GM06990 (cell line): ENCODE results near the gene FAM110D.

ENCODE experiments used
- DNase-seq: peaks from one replicate; pipeline ENCODE4 v3.0.0-alpha.2; 2011; ENCODE audit not compliant: insufficient read length; ENCODE audit errors: extremely low read depth
- H3K27me3 ChIP-seq: replicated peaks from 2 replicates; pipeline ENCODE4 v1.6.0; 2011; ENCODE audit warnings: low read length; ENCODE audit not compliant: control insufficient read depth, insufficient read depth
- H3K36me3 ChIP-seq: 2 replicates; pipeline ENCODE4 v1.5.1; 2011; ENCODE audit warnings: low read length; ENCODE audit not compliant: control insufficient read depth, insufficient read depth
- H3K4me3 ChIP-seq: replicated peaks from 2 replicates; pipeline ENCODE4 v1.5.1; 2011; ENCODE audit warnings: low read depth, mild to moderate bottlenecking, control low read depth, low read length
- TF ChIP-seq, protein P1 (sequence below): IDR thresholded peaks from 2 replicates; pipeline ENCODE4 v1.5.1; 2011; ENCODE audit warnings: low read length, control low read depth, mild to moderate bottlenecking, inconsistent platforms; ENCODE audit not compliant: insufficient read depth, poor library complexity, severe bottlenecking

Gene FAM110D

GRCh38 chr1:26210147-26210870 is 51.4 kb downstream of the FAM110D start:
- Histone ChIP-seq H3K27me3 (no peaks in the 10 kb centered on the region; the same call in 1 of the 2 replicates), H3K36me3 (no peaks in the 10 kb centered on the region), H3K4me3 (no peak overlapping the region)
- TF ChIP-seq, protein P1, sequence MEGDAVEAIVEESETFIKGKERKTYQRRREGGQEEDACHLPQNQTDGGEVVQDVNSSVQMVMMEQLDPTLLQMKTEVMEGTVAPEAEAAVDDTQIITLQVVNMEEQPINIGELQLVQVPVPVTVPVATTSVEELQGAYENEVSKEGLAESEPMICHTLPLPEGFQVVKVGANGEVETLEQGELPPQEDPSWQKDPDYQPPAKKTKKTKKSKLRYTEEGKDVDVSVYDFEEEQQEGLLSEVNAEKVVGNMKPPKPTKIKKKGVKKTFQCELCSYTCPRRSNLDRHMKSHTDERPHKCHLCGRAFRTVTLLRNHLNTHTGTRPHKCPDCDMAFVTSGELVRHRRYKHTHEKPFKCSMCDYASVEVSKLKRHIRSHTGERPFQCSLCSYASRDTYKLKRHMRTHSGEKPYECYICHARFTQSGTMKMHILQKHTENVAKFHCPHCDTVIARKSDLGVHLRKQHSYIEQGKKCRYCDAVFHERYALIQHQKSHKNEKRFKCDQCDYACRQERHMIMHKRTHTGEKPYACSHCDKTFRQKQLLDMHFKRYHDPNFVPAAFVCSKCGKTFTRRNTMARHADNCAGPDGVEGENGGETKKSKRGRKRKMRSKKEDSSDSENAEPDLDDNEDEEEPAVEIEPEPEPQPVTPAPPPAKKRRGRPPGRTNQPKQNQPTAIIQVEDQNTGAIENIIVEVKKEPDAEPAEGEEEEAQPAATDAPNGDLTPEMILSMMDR: no peak
- no peak for DNase-seq

DNA sequence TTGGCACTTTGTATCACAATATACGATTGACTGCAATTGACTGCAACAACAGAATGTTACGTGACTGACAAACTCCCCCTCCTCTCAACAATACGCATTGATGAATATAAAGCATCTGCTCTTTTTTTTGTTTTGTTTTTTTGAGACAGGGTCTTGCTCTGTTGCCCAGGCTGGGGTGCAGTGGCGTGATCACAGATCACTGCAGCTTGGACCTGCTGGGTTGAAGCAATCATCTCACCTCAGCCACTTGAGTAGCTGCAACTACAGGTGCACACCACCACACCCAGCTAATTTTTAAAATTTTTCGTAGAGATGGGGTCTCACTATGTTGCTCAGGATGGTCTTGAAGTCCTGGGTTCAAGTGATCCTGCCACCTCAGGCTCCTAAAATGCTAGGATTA is 53.8 kb downstream of the FAM110D start:
- DNase-seq: no peak
- TF ChIP-seq, protein P1: no peak
- Histone ChIP-seq H3K4me3 (no peak overlapping the region), H3K27me3 (no peaks in the 10 kb centered on the region; the same call in 1 of the 2 replicates), H3K36me3 (no peaks in the 10 kb centered on the region)

- H3K4me3 ChIP-seq: no peak overlapping the region
- no peak for DNase-seq
- no peaks in the 10 kb centered on the region; the same call in 1 of the 2 replicates for H3K27me3 ChIP-seq
- H3K36me3 ChIP-seq: no peaks in the 10 kb centered on the region
- TF ChIP-seq, protein P1: no peak
Measured at GRCh38 chr1:26213335-26213905, 54.5 kb downstream of the FAM110D start.
